Fibroblast of lung (primary cell): Measurements from ENCODE around the gene CCDC80. TPM values are rescaled to one million over a fixed set of nuclear protein-coding genes. Genes with fewer than 3 reads are reported as not detected.
A peak's percentile ranks its signal among the peaks of the same experiment; 100 is the strongest.

Source experiments
- DNase-seq, 2 donors: peaks; one replicate each; pipeline versions ENCODE4 v3.0.0 to v3.0.0-alpha.2; 2010; ENCODE audit warnings: low read depth in 2 of 2
- H2AFZ ChIP-seq: 2 replicates; pipeline ENCODE4 v1.5.1; 2012; ENCODE audit warnings: low read length, control low read depth, inconsistent platforms
- H3K27ac ChIP-seq: 2 replicates; pipeline ENCODE4 v1.5.1; 2011; ENCODE audit warnings: low read length, control low read depth; ENCODE audit not compliant: insufficient read depth
- H3K27me3 ChIP-seq: 2 replicates; pipeline ENCODE4 v1.5.1; 2011; ENCODE audit warnings: mild to moderate bottlenecking, low read length; ENCODE audit not compliant: control insufficient read depth, insufficient read depth
- H3K36me3 ChIP-seq: 2 replicates; pipeline ENCODE4 v1.5.1; 2011; ENCODE audit warnings: low read length; ENCODE audit not compliant: control insufficient read depth, insufficient read depth
- H3K4me1 ChIP-seq: 2 replicates; pipeline ENCODE4 v1.5.1; 2011; ENCODE audit warnings: low read length; ENCODE audit not compliant: control insufficient read depth, insufficient read depth; ENCODE audit errors: extremely low read depth
- H3K4me2 ChIP-seq: 2 replicates; pipeline ENCODE4 v1.5.1; 2011; ENCODE audit warnings: low read length, control low read depth; ENCODE audit not compliant: insufficient read depth; ENCODE audit errors: extremely low read depth
- H3K4me3 ChIP-seq, 4 experiments: fragments of 200-600 bp in 1 of 4; sonication (generic) in 1 of 4; replicated peaks in 1 of 4; 2 replicates each; pipeline ENCODE4 v1.5.1; 2011 to 2016; ENCODE audit warnings: low read length in 4 of 4, low read depth in 3 of 4, mild to moderate bottlenecking in 3 of 4, control low read depth in 2 of 4, inconsistent platforms in 1 of 4, mixed read lengths in 1 of 4; ENCODE audit not compliant: insufficient read depth in 1 of 4; ENCODE audit errors: control extremely low read depth in 1 of 4
- H3K79me2 ChIP-seq: 2 replicates; pipeline ENCODE4 v1.5.1; 2012; ENCODE audit warnings: mild to moderate bottlenecking, low read length, inconsistent platforms; ENCODE audit not compliant: control insufficient read depth, insufficient read depth
- H3K9ac ChIP-seq: 2 replicates; pipeline ENCODE4 v1.5.1; 2011; ENCODE audit warnings: mild to moderate bottlenecking, low read length, control low read depth; ENCODE audit not compliant: insufficient read depth
- H3K9me3 ChIP-seq: 2 replicates; pipeline ENCODE4 v1.5.1; 2012; ENCODE audit warnings: low read depth, low read length; ENCODE audit not compliant: control insufficient read depth, insufficient read depth
- H4K20me1 ChIP-seq: 2 replicates; pipeline ENCODE4 v1.5.1; 2011; ENCODE audit warnings: low read length; ENCODE audit not compliant: control insufficient read depth, insufficient read depth; ENCODE audit errors: extremely low read depth
- EZH2 ChIP-seq: IDR thresholded peaks from 2 replicates; pipeline ENCODE4 v1.5.1; 2012; ENCODE audit warnings: low read length, control low read depth, mild to moderate bottlenecking; ENCODE audit errors: missing control alignments
- polyA plus RNA-seq, 2 donors: library from polyadenylated mRNA; depleted of rRNA in 1 of 2; stranded (reverse) in 1 of 2; unstranded in 1 of 2; fragments of >200 nt; gene quantifications; 2 replicates each; pipeline ENCODE4 v1.2.1, GENCODE V29; 2011 to 2012; ENCODE audit warnings: missing spikeins in 1 of 2
- total RNA-seq: library from RNA; depleted of rRNA; stranded (reverse); fragments of >200 nt; gene quantifications from 2 replicates; pipeline ENCODE4 v1.2.1, GENCODE V29; 2014
- TF ChIP-seq, protein P1 (sequence below), 2 donors: IDR thresholded peaks in 1 of 2; conservative IDR thresholded peaks in 1 of 2; 1 replicate in 1 of 2; 2 replicates in 1 of 2; pipeline ENCODE4 v1.5.1; 2011 to 2012; ENCODE audit warnings: low read length in 2 of 2, control low read depth in 1 of 2, inconsistent platforms in 1 of 2, low read depth in 1 of 2, mild to moderate bottlenecking in 1 of 2

Gene CCDC80
- total and polyA plus RNA-seq, 2 donors (not counting 1 experiment from before 2014, with no cell fraction given) = 153 to 526 TPM

DNA sequence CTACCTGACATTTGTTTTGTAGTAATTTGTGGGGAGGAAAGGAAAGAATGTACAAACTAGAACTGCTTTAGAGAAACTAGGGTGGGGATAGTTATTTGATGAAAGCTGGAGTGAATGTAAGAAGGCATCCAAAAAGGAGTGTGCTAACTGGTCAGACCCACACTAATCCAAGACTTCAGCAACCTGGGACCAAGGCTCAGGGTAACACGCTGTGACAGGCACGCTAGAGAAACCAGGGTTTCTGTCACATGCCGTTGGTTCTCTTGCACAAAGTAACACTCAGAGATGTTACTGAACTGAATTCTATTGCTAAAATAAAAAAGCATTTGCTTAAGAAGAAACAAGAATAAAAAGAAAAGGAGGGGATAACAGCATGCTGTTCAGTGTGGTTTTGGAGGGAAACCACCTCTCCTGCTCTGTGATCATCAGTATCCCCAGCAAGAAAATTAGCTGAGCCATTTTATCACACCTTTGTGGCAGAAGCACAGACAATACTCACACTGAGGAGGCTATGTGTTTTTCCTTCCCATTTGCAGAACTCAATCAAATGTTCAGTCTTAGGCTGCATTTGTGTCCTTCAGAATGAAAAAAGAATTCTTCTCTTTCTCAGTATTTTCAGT is 2.8 kb upstream of the CCDC80 start:
- H3K27me3 ChIP-seq = no peaks in the 10 kb centered on the region
- no peak overlapping the region for H3K9ac ChIP-seq
- H3K79me2 ChIP-seq = peaks cover 18% of the 10 kb centered on the region
- H3K9me3 ChIP-seq = no peaks in the 10 kb centered on the region
- no peak for DNase-seq
- no peak overlapping the region for H2AFZ ChIP-seq
- no peak overlapping the region for H3K4me2 ChIP-seq
- peaks cover 5% of the 10 kb centered on the region for H3K36me3 ChIP-seq
- TF ChIP-seq EZH2 = no peak
- TF ChIP-seq, protein P1, sequence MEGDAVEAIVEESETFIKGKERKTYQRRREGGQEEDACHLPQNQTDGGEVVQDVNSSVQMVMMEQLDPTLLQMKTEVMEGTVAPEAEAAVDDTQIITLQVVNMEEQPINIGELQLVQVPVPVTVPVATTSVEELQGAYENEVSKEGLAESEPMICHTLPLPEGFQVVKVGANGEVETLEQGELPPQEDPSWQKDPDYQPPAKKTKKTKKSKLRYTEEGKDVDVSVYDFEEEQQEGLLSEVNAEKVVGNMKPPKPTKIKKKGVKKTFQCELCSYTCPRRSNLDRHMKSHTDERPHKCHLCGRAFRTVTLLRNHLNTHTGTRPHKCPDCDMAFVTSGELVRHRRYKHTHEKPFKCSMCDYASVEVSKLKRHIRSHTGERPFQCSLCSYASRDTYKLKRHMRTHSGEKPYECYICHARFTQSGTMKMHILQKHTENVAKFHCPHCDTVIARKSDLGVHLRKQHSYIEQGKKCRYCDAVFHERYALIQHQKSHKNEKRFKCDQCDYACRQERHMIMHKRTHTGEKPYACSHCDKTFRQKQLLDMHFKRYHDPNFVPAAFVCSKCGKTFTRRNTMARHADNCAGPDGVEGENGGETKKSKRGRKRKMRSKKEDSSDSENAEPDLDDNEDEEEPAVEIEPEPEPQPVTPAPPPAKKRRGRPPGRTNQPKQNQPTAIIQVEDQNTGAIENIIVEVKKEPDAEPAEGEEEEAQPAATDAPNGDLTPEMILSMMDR (conservative IDR thresholded peaks at IDR 0.05 in 1 of 2, IDR thresholded peaks at IDR 0.05 in 1 of 2; ENCODE audit: low read depth in 1 of 2, low read length in 2 of 2) = no peak
- peaks cover 35% of the 10 kb centered on the region for H3K4me1 ChIP-seq
- H3K27ac ChIP-seq = peak overlapping the region; percentile 97
- no peaks in the 10 kb centered on the region for H4K20me1 ChIP-seq
- no peak overlapping the region for H3K4me3 ChIP-seq

DNA sequence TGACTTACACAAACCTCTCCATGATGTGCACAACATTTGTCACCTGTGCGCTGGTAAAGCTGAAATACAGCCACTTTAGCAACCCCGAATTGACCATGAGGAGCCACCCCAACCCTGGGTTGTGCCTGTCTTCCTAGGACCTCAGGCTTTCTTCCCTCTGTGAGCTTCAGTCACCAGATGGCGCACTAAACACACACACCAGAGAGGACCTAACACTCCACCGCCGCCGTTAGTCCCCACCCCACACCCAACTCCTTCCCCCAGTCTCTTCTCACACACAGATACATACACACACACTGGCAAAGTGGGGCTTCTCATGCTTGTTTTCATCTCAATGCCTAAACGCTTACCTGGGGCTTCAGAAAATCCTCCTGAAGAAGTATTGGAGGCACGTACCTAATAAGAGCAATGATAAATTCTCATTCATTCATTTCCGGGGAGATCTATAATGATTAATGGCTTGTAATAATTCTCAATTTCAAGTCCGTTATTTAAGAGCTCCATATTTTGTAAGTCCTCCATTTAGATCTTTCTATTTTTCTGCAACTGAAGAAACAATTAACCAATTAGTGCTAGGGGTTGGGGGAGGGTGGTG is 2.1 kb upstream of the CCDC80 start:
- Histone ChIP-seq H3K9ac (no peak overlapping the region), H3K4me1 (peaks cover 38% of the 10 kb centered on the region), H4K20me1 (no peaks in the 10 kb centered on the region), H3K4me2 (peak overlapping the region; percentile 66), H3K9me3 (no peaks in the 10 kb centered on the region), H3K27ac (peak overlapping the region; percentile 97), H3K27me3 (no peaks in the 10 kb centered on the region), H2AFZ (no peak overlapping the region), H3K4me3 (peak overlapping the region in 2 of 4 experiments; percentile 33 to 49), H3K36me3 (peaks cover 7% of the 10 kb centered on the region), H3K79me2 (peaks cover 25% of the 10 kb centered on the region)
- TF ChIP-seq, protein P1 (conservative IDR thresholded peaks at IDR 0.05 in 1 of 2, IDR thresholded peaks at IDR 0.05 in 1 of 2; ENCODE audit: low read depth in 1 of 2, low read length in 2 of 2) = peak; percentile 90 to 94
- no peak for TF ChIP-seq EZH2
- DNase-seq = peak; percentile 89 to 93

DNA sequence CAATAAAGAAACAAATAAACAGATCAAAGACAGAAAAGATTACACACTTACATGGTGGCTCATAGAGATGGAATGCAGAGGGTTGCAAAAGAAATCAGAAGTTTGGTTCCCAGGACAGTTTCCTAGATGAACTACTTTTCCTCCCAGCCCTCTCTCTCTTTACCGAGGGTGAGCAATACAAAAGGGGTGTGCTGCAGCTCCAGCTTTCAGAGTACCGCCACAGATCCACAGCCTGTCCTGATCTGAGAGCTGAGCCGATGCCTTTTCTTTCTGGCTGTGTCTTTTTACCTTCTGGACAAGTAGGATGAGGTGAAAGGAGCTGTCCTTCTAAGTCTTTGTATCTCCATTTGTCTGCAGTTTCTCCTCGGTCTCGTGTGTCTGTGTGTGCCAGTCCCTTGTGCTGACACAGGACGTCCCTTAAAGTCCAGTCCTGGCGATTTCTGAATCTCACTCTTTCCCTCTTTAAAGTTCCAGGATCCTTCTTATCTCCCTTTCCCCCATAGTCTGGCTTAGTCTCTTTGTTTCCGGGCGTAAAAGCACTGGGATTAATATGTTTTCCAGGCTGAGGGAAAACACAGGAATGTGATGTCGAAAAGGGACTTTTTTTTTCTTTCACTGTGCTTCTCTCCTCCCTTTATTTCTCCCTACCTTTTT is 540 bp downstream of the CCDC80 start:
- no peaks in the 10 kb centered on the region for H4K20me1 ChIP-seq
- no peaks in the 10 kb centered on the region for H3K27me3 ChIP-seq
- peaks cover 9% of the 10 kb centered on the region for H3K36me3 ChIP-seq
- no peak overlapping the region for H2AFZ ChIP-seq
- H3K4me2 ChIP-seq = peak overlapping the region; percentile 98
- H3K4me3 ChIP-seq = peak overlapping the region; percentile 59 to 92 (median 76)
- peak; percentile 86 to 93 for DNase-seq
- peaks cover 49% of the 10 kb centered on the region for H3K79me2 ChIP-seq
- H3K9me3 ChIP-seq = no peaks in the 10 kb centered on the region
- H3K9ac ChIP-seq = peak overlapping the region; percentile 78
- TF ChIP-seq, protein P1 (conservative IDR thresholded peaks at IDR 0.05 in 1 of 2, IDR thresholded peaks at IDR 0.05 in 1 of 2; ENCODE audit: low read depth in 1 of 2, low read length in 2 of 2) = no peak
- no peak for TF ChIP-seq EZH2
- peaks cover 23% of the 10 kb centered on the region for H3K4me1 ChIP-seq
- H3K27ac ChIP-seq = peak overlapping the region; percentile 97
